HG03159 (cell line): ENCODE measurements around the gene RSRC2.

ENCODE experiments used
- ATAC-seq: cut with Tn5 transposase; IDR thresholded peaks from one replicate; pipeline ENCODE4 v1.9.1; 2021; ENCODE audit warnings: mild to moderate bottlenecking, moderate library complexity; ENCODE audit not compliant: unreplicated experiment

RSRC2 gene

GRCh38 chr12:122454250-122454721, 72.5 kb downstream of the RSRC2 start:
- ATAC-seq: no peak
